ENCODE data around the gene KLHDC10. TPM values are rescaled to one million over a fixed set of nuclear protein-coding genes. Genes with fewer than 3 reads are reported as not detected.
"Not testable (repeated sequence)": the region's sequence is repeated elsewhere in the genome, so short reads cannot be mapped to it uniquely, and the experiment has no call there.

KLHDC10 gene
- total and polyA plus RNA-seq, 7 donors: 7.8 to 22.5 (median 16.3) TPM

GRCh38 chr7:130079846-130080394, 9.6 kb downstream of the KLHDC10 start:
- no peak for TF ChIP-seq EP300 (IDR thresholded peaks at IDR 0.05)
- TF ChIP-seq CTCF (IDR thresholded peaks at IDR 0.05): no peak
- TF ChIP-seq POLR2AphosphoS5 (IDR thresholded peaks at IDR 0.05): no peak
- no peak for TF ChIP-seq POLR2A (IDR thresholded peaks at IDR 0.05)
- H3K4me1 ChIP-seq: peaks cover 0 to 15% (median 8%) of the 10 kb centered on the region in 4 donors
- intact Hi-C loops (cut with DNase I): loop anchor here (10.0 kb wide), 1 partner anchor 645 kb away; no protein-coding TSS in a partner anchor
- H3K27ac ChIP-seq: no peak overlapping the region
- H3K9me3 ChIP-seq: no peaks in the 10 kb centered on the region
- 72 to 86% methylated on average over 3 of the region's 3 CpGs for WGBS, 2 donors
- no peak for DNase-seq
- H3K27me3 ChIP-seq: no peaks in the 10 kb centered on the region
- H3K4me3 ChIP-seq: no peak overlapping the region
- peaks cover 0 to 13% (median 5%) of the 10 kb centered on the region in 4 donors for H3K36me3 ChIP-seq

- intact Hi-C loops (cut with DNase I); H3K9me3 ChIP-seq; H3K36me3 ChIP-seq; DNase-seq; H3K27ac ChIP-seq; H3K27me3 ChIP-seq; H3K4me1 ChIP-seq; H3K4me3 ChIP-seq: not testable (repeated sequence)
- 89 to 95% methylated on average over 4 of the region's 4 CpGs for WGBS, 2 donors
Measured at GRCh38 chr7:130083497-130083896, 13.2 kb downstream of the KLHDC10 start.

GRCh38 chr7:130084037-130084875, 13.9 kb downstream of the KLHDC10 start:
- H3K27me3 ChIP-seq: no peaks in the 10 kb centered on the region
- peak in 1 of 4 experiments; percentile 26 for TF ChIP-seq CTCF (IDR thresholded peaks at IDR 0.05)
- no peak for TF ChIP-seq POLR2A (IDR thresholded peaks at IDR 0.05)
- H3K4me1 ChIP-seq: no peaks in the 10 kb centered on the region
- H3K27ac ChIP-seq: no peak overlapping the region
- no peaks in the 10 kb centered on the region for H3K9me3 ChIP-seq
- no peak overlapping the region for H3K4me3 ChIP-seq
- intact Hi-C loops (cut with DNase I): no loop called here
- no peak for DNase-seq
- peaks cover 0 to under 1% (median 0%) of the 10 kb centered on the region in 4 donors for H3K36me3 ChIP-seq
- 93 to 94% methylated on average over 11 of the region's 11 CpGs for WGBS, 2 donors

- WGBS, 2 donors: 79 to 88% methylated on average over 5 of the region's 5 CpGs
- H3K9me3 ChIP-seq; intact Hi-C loops (cut with DNase I); H3K4me1 ChIP-seq; H3K36me3 ChIP-seq; DNase-seq; H3K4me3 ChIP-seq; H3K27ac ChIP-seq; H3K27me3 ChIP-seq: not testable (repeated sequence)
Measured at GRCh38 chr7:130085235-130085634, 14.9 kb downstream of the KLHDC10 start.

GRCh38 chr7:130086938-130087337, 16.6 kb downstream of the KLHDC10 start:
- no peaks in the 10 kb centered on the region for H3K4me1 ChIP-seq
- H3K27ac ChIP-seq: no peak overlapping the region
- no peaks in the 10 kb centered on the region for H3K36me3 ChIP-seq
- no peak for DNase-seq
- intact Hi-C loops (cut with DNase I): no loop called here
- TF ChIP-seq POLR2A (IDR thresholded peaks at IDR 0.05) (no peak), POLR2AphosphoS5 (IDR thresholded peaks at IDR 0.05) (no peak), EP300 (IDR thresholded peaks at IDR 0.05) (no peak), CTCF (IDR thresholded peaks at IDR 0.05) (no peak)
- no peaks in the 10 kb centered on the region for H3K27me3 ChIP-seq
- no peaks in the 10 kb centered on the region for H3K9me3 ChIP-seq
- H3K4me3 ChIP-seq: no peak overlapping the region
